DMS79 (cell line): Measurements from ENCODE around the gene STK32B.
"Not testable (repeated sequence)": the region's sequence is repeated elsewhere in the genome, so short reads cannot be mapped to it uniquely, and the experiment has no call there.

ENCODE experiments used
- DNase-seq: peaks from one replicate; lab custom pipeline; 2025; lab: John Stamatoyannopoulos, UW

STK32B gene

GRCh38 chr4:5393911-5394513 is 342.7 kb downstream of the STK32B start:
- no peak for DNase-seq

- DNase-seq = no peak
Measured at GRCh38 chr4:5395781-5396180, 344.5 kb downstream of the STK32B start.

GRCh38 chr4:5398056-5398455 is 346.8 kb downstream of the STK32B start:
- no peak for DNase-seq

GRCh38 chr4:5399124-5399523 is 347.8 kb downstream of the STK32B start:
- DNase-seq = no peak

- DNase-seq = no peak
Measured at GRCh38 chr4:5399790-5400421, 348.6 kb downstream of the STK32B start.

GRCh38 chr4:5403746-5404497 is 352.6 kb downstream of the STK32B start:
- no peak for DNase-seq

GRCh38 chr4:5409237-5409636 is 358.0 kb downstream of the STK32B start:
- no peak for DNase-seq

- no peak for DNase-seq
Measured at GRCh38 chr4:5409972-5410618, 358.8 kb downstream of the STK32B start.

GRCh38 chr4:5412296-5412695 is 361.0 kb downstream of the STK32B start:
- DNase-seq = no peak

GRCh38 chr4:5412751-5413150 is 361.5 kb downstream of the STK32B start:
- no peak for DNase-seq

- no peak for DNase-seq
Measured at GRCh38 chr4:5416637-5417036, 365.4 kb downstream of the STK32B start.

GRCh38 chr4:5420266-5420665 is 369.0 kb downstream of the STK32B start:
- no peak for DNase-seq

GRCh38 chr4:5421416-5421815 is 370.1 kb downstream of the STK32B start:
- DNase-seq = no peak

- no peak for DNase-seq
Measured at GRCh38 chr4:5422195-5422594, 370.9 kb downstream of the STK32B start.

- DNase-seq = no peak
Measured at GRCh38 chr4:5423670-5424069, 372.4 kb downstream of the STK32B start.

- no peak for DNase-seq
Measured at GRCh38 chr4:5424211-5424610, 372.9 kb downstream of the STK32B start.

GRCh38 chr4:5424901-5425300 is 373.6 kb downstream of the STK32B start:
- DNase-seq = no peak

- no peak for DNase-seq
Measured at GRCh38 chr4:5429747-5430146, 378.5 kb downstream of the STK32B start.

GRCh38 chr4:5433196-5433595 is 381.9 kb downstream of the STK32B start:
- no peak for DNase-seq

- DNase-seq = no peak
Measured at GRCh38 chr4:5435201-5435600, 383.9 kb downstream of the STK32B start.

GRCh38 chr4:5435823-5436222 is 384.5 kb downstream of the STK32B start:
- DNase-seq = no peak

GRCh38 chr4:5443976-5444802 is 392.9 kb downstream of the STK32B start:
- not testable (repeated sequence) for DNase-seq
